ENCODE results near the gene GPR143.

GRCh38 chrX:9786798-9787635 lies 21.4 kb upstream of the GPR143 start:
- TF ChIP-seq TAF1 (IDR thresholded peaks at IDR 0.05; ENCODE audit: low read depth, low read length) (no peak), POLR2AphosphoS5 (IDR thresholded peaks at IDR 0.05; ENCODE audit: low read depth, low read length) (no peak), POLR2A (IDR thresholded peaks at IDR 0.05; ENCODE audit: low read depth, low read length) (no peak), SPI1 (IDR thresholded peaks at IDR 0.05; ENCODE audit: low read depth, low read length) (no peak)
